Measurements from ENCODE around the gene PKD2. TPM values are rescaled to one million over a fixed set of nuclear protein-coding genes. Genes with fewer than 3 reads are reported as not detected.
"Not testable (repeated sequence)": the region's sequence is repeated elsewhere in the genome, so short reads cannot be mapped to it uniquely, and the experiment has no call there.

PKD2 gene
- total and polyA plus RNA-seq, 7 donors, result 1.4 to 123 (median 67.6) TPM

- no peaks in the 10 kb centered on the region for H3K27me3 ChIP-seq
- intact Hi-C loops (cut with DNase I), result no loop called here
Observed at GRCh38 chr4:88107406-88108107, 100.1 kb downstream of the PKD2 start.

DNA sequence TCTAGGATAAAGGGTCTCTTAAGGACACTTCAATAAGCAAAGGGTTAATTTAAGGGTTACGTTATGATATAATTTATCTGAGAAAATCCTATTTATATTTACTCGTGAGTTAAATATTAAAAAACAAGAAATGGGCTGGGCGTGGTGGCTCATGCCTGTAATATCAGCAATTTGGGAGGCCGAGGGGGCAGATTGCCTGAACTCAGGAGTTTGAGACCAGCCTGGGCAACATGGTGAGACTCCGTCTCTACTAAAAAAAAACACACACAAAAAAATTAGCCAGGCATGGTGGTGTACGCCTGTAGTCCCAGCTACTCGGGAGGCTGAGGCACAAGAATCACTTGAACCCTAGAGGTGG, 100.7 kb downstream of the PKD2 start:
- intact Hi-C loops (cut with DNase I); H3K9me3 ChIP-seq; H3K27me3 ChIP-seq; H3K36me3 ChIP-seq; H3K4me1 ChIP-seq; H3K4me3 ChIP-seq; H3K27ac ChIP-seq; DNase-seq: not testable (repeated sequence)
- 43 to 79% methylated on average over 7 of the region's 7 CpGs for WGBS, 2 donors

More at GRCh38 chr4:88107406-88108107, 100.1 kb downstream of the PKD2 start:
- TF ChIP-seq CTCF (IDR thresholded peaks at IDR 0.05), result no peak
- no peak for TF ChIP-seq POLR2AphosphoS5 (IDR thresholded peaks at IDR 0.05)
- TF ChIP-seq EP300 (IDR thresholded peaks at IDR 0.05), result no peak
- TF ChIP-seq POLR2A (IDR thresholded peaks at IDR 0.05), result no peak
- WGBS, 2 donors, result 18 to 45% methylated on average over 2 of the region's 2 CpGs
- H3K36me3 ChIP-seq, result no peaks in the 10 kb centered on the region
- H3K4me1 ChIP-seq, result peaks cover 0 to 8% (median 0%) of the 10 kb centered on the region in 4 donors
- H3K27ac ChIP-seq, result no peak overlapping the region
- no peak for DNase-seq
- no peak overlapping the region for H3K4me3 ChIP-seq
- H3K9me3 ChIP-seq, result no peaks in the 10 kb centered on the region

- no peaks in the 10 kb centered on the region for H3K27me3 ChIP-seq
- WGBS, 2 donors, result 87 to 96% methylated on average over 5 of the region's 5 CpGs
- H3K4me3 ChIP-seq, result no peak overlapping the region
- no peak for DNase-seq
- no peaks in the 10 kb centered on the region for H3K36me3 ChIP-seq
- no peak overlapping the region for H3K27ac ChIP-seq
- TF ChIP-seq POLR2AphosphoS5 (IDR thresholded peaks at IDR 0.05), result no peak
- no peak for TF ChIP-seq CTCF (IDR thresholded peaks at IDR 0.05)
- H3K4me1 ChIP-seq, result peaks cover 0 to 8% (median 0%) of the 10 kb centered on the region in 4 donors
- intact Hi-C loops (cut with DNase I), result no loop called here
- H3K9me3 ChIP-seq, result no peaks in the 10 kb centered on the region
Observed at GRCh38 chr4:88108747-88109122, 101.3 kb downstream of the PKD2 start.

DNA sequence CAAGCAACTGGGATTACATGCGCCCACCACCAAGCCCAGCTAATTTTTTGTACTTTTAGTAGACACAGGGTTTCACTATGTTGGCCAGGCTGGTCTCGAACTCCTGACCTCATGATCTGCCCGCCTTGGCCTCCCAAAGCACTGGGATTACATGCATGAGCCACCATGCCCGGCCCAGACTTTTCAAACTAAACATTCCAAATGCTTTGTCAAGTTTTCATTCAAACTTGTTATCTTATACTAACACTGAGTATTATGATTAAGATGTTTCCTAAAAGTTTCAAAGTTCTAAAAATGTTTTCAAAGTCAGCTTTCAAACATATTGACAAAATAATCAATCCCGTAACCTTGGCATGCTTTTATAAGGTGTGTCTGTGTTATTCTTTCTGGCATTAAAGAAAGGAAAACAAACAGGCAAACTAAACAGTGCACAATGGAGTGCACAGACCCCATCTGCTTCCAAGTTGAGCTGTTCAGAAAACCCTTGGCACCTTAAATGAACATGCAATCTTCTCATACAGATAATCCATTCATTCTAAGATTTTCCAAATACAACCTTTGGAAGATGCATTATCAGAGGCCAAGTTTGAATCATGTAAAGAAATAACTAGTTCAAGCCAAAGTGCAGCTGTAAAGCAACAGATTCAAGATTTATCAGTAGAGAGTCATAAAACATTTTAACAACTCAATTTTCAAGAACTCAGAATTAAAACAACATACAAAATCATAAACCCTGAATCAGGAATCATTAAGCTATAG, 101.9 kb downstream of the PKD2 start:
- H3K9me3 ChIP-seq, result no peaks in the 10 kb centered on the region
- 26 to 73% methylated on average over 5 of the region's 5 CpGs for WGBS, 2 donors
- peaks cover 0 to 8% (median 0%) of the 10 kb centered on the region in 4 donors for H3K4me1 ChIP-seq
- no peak overlapping the region for H3K27ac ChIP-seq
- TF ChIP-seq EP300 (IDR thresholded peaks at IDR 0.05), result no peak
- no peak for TF ChIP-seq POLR2AphosphoS5 (IDR thresholded peaks at IDR 0.05)
- TF ChIP-seq CTCF (IDR thresholded peaks at IDR 0.05), result no peak
- TF ChIP-seq POLR2A (IDR thresholded peaks at IDR 0.05), result no peak
- no peaks in the 10 kb centered on the region for H3K27me3 ChIP-seq
- no peak overlapping the region for H3K4me3 ChIP-seq
- no peak for DNase-seq
- H3K36me3 ChIP-seq, result no peaks in the 10 kb centered on the region
- intact Hi-C loops (cut with DNase I), result no loop called here

GRCh38 chr4:88110826-88111225, 103.4 kb downstream of the PKD2 start:
- Histone ChIP-seq H3K4me3 (no peak overlapping the region), H3K9me3 (no peaks in the 10 kb centered on the region), H3K4me1 (peaks cover 0 to 8% (median 0%) of the 10 kb centered on the region in 4 donors), H3K27ac (no peak overlapping the region), H3K36me3 (no peaks in the 10 kb centered on the region), H3K27me3 (no peaks in the 10 kb centered on the region)
- 18 to 72% methylated on average over 2 of the region's 2 CpGs for WGBS, 2 donors
- no peak for TF ChIP-seq POLR2AphosphoS5 (IDR thresholded peaks at IDR 0.05)
- no peak for TF ChIP-seq EP300 (IDR thresholded peaks at IDR 0.05)
- TF ChIP-seq POLR2A (IDR thresholded peaks at IDR 0.05), result no peak
- TF ChIP-seq CTCF (IDR thresholded peaks at IDR 0.05), result no peak
- intact Hi-C loops (cut with DNase I), result no loop called here
- no peak for DNase-seq

Measured in sigmoid colon (tissue), 7 donors.